OCI-LY7 (cell line): ENCODE measurements around the gene NAA38. TPM values are rescaled to one million over a fixed set of nuclear protein-coding genes. Genes with fewer than 3 reads are reported as not detected.

Experiments used
- BruUV-seq: library from RNA; stranded (reverse); fragments of 400-500 nt; replicated peaks from 2 replicates; lab custom pipeline; 2021; lab: Mats Ljungman, UMichigan
- CTCF ChIA-PET: fragments of 300-600 bp; sonication (Branson Sonifier 250); formaldehyde crosslinking; loops from one replicate; lab custom pipeline; 2022; ENCODE audit warnings: antibody characterized with exemption; ENCODE audit not compliant: unreplicated experiment; lab: Charles Lee
- POLR2A ChIA-PET: fragments of 300-600 bp; sonication (Branson Sonifier 250); formaldehyde crosslinking; loops from one replicate; lab custom pipeline; 2022; ENCODE audit warnings: antibody characterized with exemption; lab: Charles Lee
- DNase-seq: peaks from one replicate; pipeline ENCODE4 v3.0.0-alpha.2; 2015; ENCODE audit warnings: low spot score
- H2AFZ ChIP-seq: fragments of 200-600 bp; sonication (generic), shearing (Covaris generic); 2 replicates; pipeline ENCODE4 v1.6.1; 2014; ENCODE audit warnings: mild to moderate bottlenecking, antibody characterized with exemption, low read length, moderate library complexity
- H3K27ac ChIP-seq: fragments of 200-600 bp; sonication (generic); 2 replicates; pipeline ENCODE4 v1.5.1; 2014; ENCODE audit warnings: mixed run types, low read depth, mild to moderate bottlenecking, moderate library complexity, low read length, inconsistent platforms; ENCODE audit not compliant: poor library complexity, severe bottlenecking
- H3K36me3 ChIP-seq: fragments of 200-600 bp; sonication (generic); 2 replicates; pipeline ENCODE4 v1.6.1; 2014; ENCODE audit warnings: mild to moderate bottlenecking, antibody characterized with exemption, low read length, moderate library complexity, mixed read lengths; ENCODE audit not compliant: insufficient read depth
- H3K4me1 ChIP-seq: fragments of 200-600 bp; sonication (generic); 2 replicates; pipeline ENCODE4 v1.5.1; 2014; ENCODE audit warnings: mild to moderate bottlenecking, low read length; ENCODE audit not compliant: insufficient read depth, poor library complexity, severe bottlenecking
- H3K4me2 ChIP-seq: fragments of 200-600 bp; sonication (generic); 2 replicates; pipeline ENCODE4 v1.6.1; 2014; ENCODE audit warnings: mild to moderate bottlenecking, low read length
- H3K4me3 ChIP-seq: fragments of 200-600 bp; sonication (generic); 2 replicates; pipeline ENCODE4 v1.5.1; 2014; ENCODE audit warnings: mild to moderate bottlenecking, low read depth, low read length; ENCODE audit not compliant: poor library complexity, severe bottlenecking
- H3K79me2 ChIP-seq: fragments of 200-600 bp; sonication (generic); 2 replicates; pipeline ENCODE4 v1.6.1; 2016; ENCODE audit warnings: low read depth, mild to moderate bottlenecking, low read length, moderate library complexity, mixed read lengths; ENCODE audit not compliant: insufficient read depth
- H3K9me2 ChIP-seq: fragments of 200-600 bp; sonication (generic); 2 replicates; pipeline ENCODE4 v1.6.1; 2016; ENCODE audit warnings: mild to moderate bottlenecking, low read length, mixed read lengths; ENCODE audit not compliant: insufficient read depth
- H3K9me3 ChIP-seq: fragments of 200-600 bp; sonication (generic); 2 replicates; pipeline ENCODE4 v1.6.1; 2014; ENCODE audit warnings: mild to moderate bottlenecking, mixed run types, low read length, mixed read lengths
- H4K20me1 ChIP-seq: fragments of 200-600 bp; sonication (generic); 2 replicates; pipeline ENCODE4 v1.6.1; 2014; ENCODE audit warnings: mild to moderate bottlenecking, antibody characterized with exemption, low read length, moderate library complexity, mixed read lengths; ENCODE audit not compliant: insufficient read depth
- EZH2phosphoT487 ChIP-seq: fragments of 200-600 bp; sonication (generic); IDR thresholded peaks from 2 replicates; pipeline ENCODE4 v1.6.1; 2018; ENCODE audit warnings: low read depth, borderline replicate concordance, mild to moderate bottlenecking, mixed run types, antibody characterized with exemption, low read length, moderate library complexity, mixed read lengths
- intact Hi-C: fragments of 100-400 bp; cut with micrococcal nuclease; formaldehyde crosslinking; loops from one replicate; pipeline ENCODE4 v1.10.0; 2022; ENCODE audit not compliant: unreplicated experiment
- total RNA-seq, 2 experiments: library from RNA; depleted of rRNA in 1 of 2; stranded (reverse); fragments of >200 nt in 1 of 2; shearing (Covaris generic) in 1 of 2; gene quantifications; 2 replicates each; pipeline ENCODE4 v1.2.3, GENCODE V29; 2014 to 2022
- TF ChIP-seq, protein P1 (sequence below): fragments of 200-600 bp; sonication (generic); conservative IDR thresholded peaks from 2 replicates; pipeline ENCODE4 v1.5.1; 2014; ENCODE audit warnings: mild to moderate bottlenecking, antibody characterized with exemption, low read length, moderate library complexity, mixed read lengths

NAA38 gene
- total RNA-seq, 2 experiments from 2014 or later = 149 to 168 TPM

DNA sequence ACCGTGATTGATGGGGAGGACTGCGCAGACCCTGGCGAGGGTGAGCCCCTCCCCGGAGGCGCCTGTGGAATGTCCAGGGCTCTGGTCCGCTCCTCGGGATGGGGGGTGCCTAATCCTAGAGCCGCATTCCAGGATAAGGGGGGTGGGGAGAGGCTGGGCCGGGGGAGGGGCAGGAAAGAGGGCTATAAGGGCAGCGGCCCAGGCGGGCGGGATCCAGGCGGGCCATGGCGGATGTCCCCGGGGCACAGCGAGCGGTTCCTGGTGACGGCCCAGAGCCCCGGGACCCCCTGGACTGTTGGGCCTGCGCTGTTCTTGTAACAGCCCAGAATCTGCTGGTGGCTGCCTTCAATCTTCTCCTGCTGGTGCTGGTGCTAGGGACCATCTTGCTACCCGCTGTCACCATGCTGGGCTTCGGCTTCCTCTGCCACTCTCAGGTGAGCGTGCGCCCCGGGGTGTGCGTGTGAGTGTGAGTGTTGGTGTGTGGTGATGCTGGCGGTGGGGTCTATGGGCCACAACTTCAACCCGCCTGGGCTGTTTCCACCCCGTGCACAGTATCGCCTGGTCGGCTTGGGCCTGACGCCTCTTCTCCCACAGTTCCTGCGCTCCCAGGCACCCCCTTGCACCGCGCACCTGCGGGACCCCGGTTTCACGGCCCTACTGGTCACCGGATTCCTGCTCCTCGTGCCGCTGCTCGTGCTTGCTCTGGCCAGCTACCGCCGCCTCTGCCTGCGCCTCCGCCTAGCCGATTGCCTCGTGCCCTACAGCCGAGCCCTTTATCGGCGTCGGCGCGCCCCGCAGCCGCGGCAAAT, 2.3 kb downstream of the NAA38 start, which contains the start of gene TMEM88:
TSS of gene TMEM88 (plus strand) at position 216 of the 809 bp plus-strand sequence. CDS start at position 225, 9 bp downstream.
- no peak for TF ChIP-seq EZH2phosphoT487
- TF ChIP-seq, protein P1, sequence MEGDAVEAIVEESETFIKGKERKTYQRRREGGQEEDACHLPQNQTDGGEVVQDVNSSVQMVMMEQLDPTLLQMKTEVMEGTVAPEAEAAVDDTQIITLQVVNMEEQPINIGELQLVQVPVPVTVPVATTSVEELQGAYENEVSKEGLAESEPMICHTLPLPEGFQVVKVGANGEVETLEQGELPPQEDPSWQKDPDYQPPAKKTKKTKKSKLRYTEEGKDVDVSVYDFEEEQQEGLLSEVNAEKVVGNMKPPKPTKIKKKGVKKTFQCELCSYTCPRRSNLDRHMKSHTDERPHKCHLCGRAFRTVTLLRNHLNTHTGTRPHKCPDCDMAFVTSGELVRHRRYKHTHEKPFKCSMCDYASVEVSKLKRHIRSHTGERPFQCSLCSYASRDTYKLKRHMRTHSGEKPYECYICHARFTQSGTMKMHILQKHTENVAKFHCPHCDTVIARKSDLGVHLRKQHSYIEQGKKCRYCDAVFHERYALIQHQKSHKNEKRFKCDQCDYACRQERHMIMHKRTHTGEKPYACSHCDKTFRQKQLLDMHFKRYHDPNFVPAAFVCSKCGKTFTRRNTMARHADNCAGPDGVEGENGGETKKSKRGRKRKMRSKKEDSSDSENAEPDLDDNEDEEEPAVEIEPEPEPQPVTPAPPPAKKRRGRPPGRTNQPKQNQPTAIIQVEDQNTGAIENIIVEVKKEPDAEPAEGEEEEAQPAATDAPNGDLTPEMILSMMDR = no peak
- DNase-seq = no peak
- no TSS peak for BruUV-seq
- Histone ChIP-seq H3K4me2 (peak within 1 kb of the TSS; percentile 91), H3K4me3 (peak within 1 kb of the TSS; percentile 86), H3K9me3 (no peaks in the 10 kb centered on the region), H3K9me2 (no peaks in the 10 kb centered on the region), H3K79me2 (peaks cover 33% of the 10 kb centered on the region), H4K20me1 (peaks cover 8% of the 10 kb centered on the region; the same call in 1 of the 2 replicates), H3K36me3 (peaks cover 75% of the 10 kb centered on the region), H3K27ac (peak within 1 kb of the TSS; percentile 86), H3K4me1 (peaks cover 47% of the 10 kb centered on the region), H2AFZ (no peak within 1 kb of the TSS)
- intact Hi-C loops = no loop called here
- POLR2A ChIA-PET = no interaction called here
- CTCF ChIA-PET = interaction anchor here (0.6 kb wide), 2 partner anchors 18 to 53 kb away, joined by 6 to 7 read pairs; no protein-coding TSS in a partner anchor

DNA sequence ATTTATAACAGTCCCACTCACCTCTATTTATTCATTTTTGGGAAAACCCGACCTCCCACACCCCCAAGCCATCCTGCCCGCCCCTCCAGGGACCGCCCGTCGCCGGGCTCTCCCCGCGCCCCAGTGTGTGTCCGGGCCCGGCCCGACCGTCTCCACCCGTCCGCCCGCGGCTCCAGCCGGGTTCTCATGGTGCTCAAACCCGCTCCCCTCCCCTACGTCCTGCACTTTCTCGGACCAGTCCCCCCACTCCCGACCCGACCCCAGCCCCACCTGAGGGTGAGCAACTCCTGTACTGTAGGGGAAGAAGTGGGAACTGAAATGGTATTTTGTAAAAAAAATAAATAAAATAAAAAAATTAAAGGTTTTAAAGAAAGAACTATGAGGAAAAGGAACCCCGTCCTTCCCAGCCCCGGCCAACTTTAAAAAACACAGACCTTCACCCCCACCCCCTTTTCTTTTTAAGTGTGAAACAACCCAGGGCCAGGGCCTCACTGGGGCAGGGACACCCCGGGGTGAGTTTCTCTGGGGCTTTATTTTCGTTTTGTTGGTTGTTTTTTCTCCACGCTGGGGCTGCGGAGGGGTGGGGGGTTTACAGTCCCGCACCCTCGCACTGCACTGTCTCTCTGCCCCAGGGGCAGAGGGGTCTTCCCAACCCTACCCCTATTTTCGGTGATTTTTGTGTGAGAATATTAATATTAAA, 3.1 kb downstream of the NAA38 start:
- H3K36me3 ChIP-seq = peaks cover 75% of the 10 kb centered on the region
- peaks cover 8% of the 10 kb centered on the region; the same call in 1 of the 2 replicates for H4K20me1 ChIP-seq
- no peak overlapping the region for H3K4me3 ChIP-seq
- H2AFZ ChIP-seq = no peak overlapping the region
- no peak overlapping the region for H3K27ac ChIP-seq
- intact Hi-C loops = no loop called here
- POLR2A ChIA-PET = no interaction called here
- DNase-seq = no peak
- no peak overlapping the region for H3K4me2 ChIP-seq
- H3K4me1 ChIP-seq = peaks cover 39% of the 10 kb centered on the region
- H3K79me2 ChIP-seq = peaks cover 25% of the 10 kb centered on the region
- BruUV-seq = no TSS peak
- H3K9me2 ChIP-seq = no peaks in the 10 kb centered on the region
- CTCF ChIA-PET = no interaction called here
- TF ChIP-seq, protein P1 = no peak
- no peak for TF ChIP-seq EZH2phosphoT487
- no peaks in the 10 kb centered on the region for H3K9me3 ChIP-seq

DNA sequence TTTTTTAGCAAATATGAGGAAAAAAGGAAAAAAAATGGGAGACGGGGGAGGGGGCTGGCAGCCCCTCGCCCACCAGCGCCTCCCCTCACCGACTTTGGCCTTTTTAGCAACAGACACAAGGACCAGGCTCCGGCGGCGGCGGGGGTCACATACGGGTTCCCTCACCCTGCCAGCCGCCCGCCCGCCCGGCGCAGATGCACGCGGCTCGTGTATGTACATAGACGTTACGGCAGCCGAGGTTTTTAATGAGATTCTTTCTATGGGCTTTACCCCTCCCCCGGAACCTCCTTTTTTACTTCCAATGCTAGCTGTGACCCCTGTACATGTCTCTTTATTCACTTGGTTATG, 3.7 kb downstream of the NAA38 start:
- DNase-seq = no peak
- no peak overlapping the region for H2AFZ ChIP-seq
- H3K79me2 ChIP-seq = peaks cover 19% of the 10 kb centered on the region
- intact Hi-C loops = no loop called here
- peaks cover 75% of the 10 kb centered on the region for H3K36me3 ChIP-seq
- POLR2A ChIA-PET = no interaction called here
- H3K4me1 ChIP-seq = peaks cover 33% of the 10 kb centered on the region
- no peak overlapping the region for H3K4me2 ChIP-seq
- peaks cover 2% of the 10 kb centered on the region; the same call in 1 of the 2 replicates for H4K20me1 ChIP-seq
- CTCF ChIA-PET = no interaction called here
- H3K4me3 ChIP-seq = no peak overlapping the region
- no peak overlapping the region for H3K27ac ChIP-seq
- no peaks in the 10 kb centered on the region for H3K9me3 ChIP-seq
- no peak for TF ChIP-seq EZH2phosphoT487
- TF ChIP-seq, protein P1 = no peak
- no TSS peak for BruUV-seq
- H3K9me2 ChIP-seq = no peaks in the 10 kb centered on the region
